Head of caudate nucleus (tissue), 42 donors: ENCODE data around the gene TTC33.

Experiments
- DNase-seq, 42 donors: peaks; one replicate each; pipeline versions ENCODE4 v3.0.0 to v3.0.0-alpha.2; 2020 to 2021; ENCODE audit warnings: mixed read lengths in 7 of 42
- intact Hi-C: fragments of 100-400 bp; cut with DNase I; formaldehyde crosslinking; loops from one replicate; pipeline ENCODE4 v1.15.0; 2022

Gene TTC33

DNA sequence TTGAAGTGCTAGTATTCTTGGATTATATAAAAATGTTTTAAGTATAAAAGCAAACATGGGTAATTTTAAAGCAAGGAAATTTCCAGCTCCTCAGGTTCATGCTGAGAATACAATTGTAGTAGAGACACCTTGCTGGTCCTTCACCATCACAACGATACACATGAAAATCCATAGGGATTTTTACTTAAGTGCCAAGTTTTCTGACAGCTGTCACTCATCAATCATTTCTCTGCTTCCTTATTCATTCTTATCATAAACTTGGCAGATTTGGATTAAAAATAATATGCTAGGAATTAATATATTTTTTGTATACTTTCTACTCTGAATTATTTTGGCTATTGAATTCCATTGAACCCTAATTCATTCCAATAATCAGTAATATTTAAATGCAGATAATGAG, 244.0 kb downstream of the TTC33 start:
- intact Hi-C loops = no loop called here
- DNase-seq = no peak

DNA sequence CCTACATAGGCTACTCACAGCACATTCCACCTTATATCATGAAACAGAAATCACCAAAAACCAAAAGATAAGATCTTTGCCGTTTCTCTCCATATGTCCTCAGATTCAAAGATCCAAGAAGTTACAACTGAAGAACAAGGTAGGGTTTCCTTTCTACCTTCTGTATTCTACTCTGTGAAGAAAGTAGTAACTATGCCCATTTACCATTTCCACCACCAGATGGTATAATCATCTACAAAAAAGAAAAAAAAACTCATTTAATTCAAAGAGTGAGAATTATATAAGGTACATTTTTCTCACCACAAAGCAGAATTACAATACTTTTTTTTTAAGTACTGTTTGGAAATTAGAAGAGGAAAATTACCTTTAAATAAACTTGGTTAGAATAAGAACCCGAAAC, 248.7 kb downstream of the TTC33 start:
- no peak for DNase-seq
- intact Hi-C loops = no loop called here

DNA sequence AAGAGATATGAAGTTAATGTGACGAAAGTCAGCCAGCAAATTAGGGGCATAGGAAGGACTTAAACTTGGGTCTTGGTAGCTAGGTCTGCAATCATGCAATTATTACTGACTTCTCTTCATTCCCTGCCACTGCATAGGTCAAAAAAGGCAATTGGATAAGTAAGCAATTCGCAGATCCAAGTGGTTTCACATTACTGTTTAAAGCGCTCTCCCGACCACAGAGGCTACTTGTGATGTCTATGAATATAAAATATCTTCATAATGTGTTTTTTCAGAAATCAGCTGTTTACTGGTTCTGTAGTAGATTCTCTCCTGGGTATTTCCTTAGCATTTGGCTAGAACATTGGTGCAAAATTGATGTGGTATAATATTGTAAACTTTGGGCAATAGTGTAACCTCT, 250.7 kb downstream of the TTC33 start:
- DNase-seq = no peak
- intact Hi-C loops = no loop called here

DNA sequence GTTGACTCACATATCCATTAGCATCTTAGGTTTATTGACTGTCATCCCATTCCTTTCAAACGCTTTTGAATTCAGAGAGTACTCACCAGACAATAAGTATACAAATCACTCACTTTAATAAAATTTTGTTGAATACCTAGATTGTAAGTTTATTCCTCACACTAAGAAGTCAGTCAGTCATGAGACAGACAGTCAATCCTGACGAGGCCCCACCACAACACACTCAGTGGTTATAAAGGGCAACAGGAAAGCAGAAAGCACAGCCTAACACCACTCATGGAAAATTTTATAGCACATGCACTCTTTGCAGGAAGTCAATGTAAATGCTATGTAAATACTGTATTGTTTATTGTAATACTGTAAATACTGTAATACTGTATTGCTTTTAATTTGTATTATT, 252.3 kb downstream of the TTC33 start:
- intact Hi-C loops = no loop called here

DNA sequence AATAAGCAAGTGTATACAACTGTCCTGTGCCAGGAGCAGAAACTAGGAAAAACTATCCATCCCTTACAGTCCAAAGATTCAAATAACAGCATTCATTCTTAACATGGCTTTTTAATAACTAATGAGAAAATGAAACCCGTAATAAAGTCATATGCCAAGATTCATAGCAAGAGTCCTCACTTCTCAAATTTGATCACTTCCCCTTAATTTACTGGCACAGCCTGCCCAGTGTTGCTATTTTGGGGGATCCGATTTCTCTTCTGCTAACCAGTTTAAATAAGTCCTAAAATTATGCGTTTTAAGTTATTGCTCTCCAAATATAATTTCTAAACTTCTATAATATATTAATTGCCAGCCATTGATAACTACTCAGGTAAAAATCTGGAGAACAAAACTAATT, 253.0 kb downstream of the TTC33 start:
- intact Hi-C loops = no loop called here
- no peak for DNase-seq

More for the DNA sequence above, 252.3 kb downstream of the TTC33 start:
- DNase-seq = peak in 2 of 42 donors; percentile 27 to 44

DNA sequence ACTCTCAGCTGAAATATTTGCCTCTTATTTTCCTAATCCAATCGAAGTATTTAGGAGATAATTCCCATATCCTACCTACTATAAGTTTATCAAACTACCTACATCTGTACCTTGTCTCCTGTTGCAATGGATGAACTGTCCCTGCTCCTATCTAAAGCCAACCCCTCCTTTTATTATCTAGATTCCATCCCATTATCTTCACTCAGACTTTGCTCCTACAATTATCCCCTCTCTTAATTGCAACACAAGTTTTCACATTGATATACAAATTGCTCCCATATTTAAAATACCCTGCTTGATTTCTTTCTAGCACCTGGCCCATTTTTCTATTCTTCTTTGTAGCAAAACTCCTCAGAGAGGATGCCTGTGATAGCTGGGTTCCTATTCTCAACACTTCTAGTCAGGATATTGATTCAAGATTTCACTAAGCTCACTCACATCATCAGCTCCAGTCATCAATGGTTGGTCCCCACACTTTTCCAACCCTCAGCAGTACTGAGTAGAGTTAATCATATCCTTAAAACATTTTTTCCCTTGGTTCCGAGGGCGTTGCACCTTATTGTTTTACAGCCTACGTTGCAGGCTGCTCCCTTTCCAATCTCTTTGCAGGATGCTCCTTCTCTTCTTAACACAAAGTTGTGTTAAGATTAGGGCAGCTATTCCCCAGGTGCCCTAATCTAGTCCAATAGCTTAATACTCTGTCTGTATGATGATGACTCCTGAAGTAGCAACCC, 253.9 kb downstream of the TTC33 start:
- no peak for DNase-seq
- intact Hi-C loops = no loop called here

DNA sequence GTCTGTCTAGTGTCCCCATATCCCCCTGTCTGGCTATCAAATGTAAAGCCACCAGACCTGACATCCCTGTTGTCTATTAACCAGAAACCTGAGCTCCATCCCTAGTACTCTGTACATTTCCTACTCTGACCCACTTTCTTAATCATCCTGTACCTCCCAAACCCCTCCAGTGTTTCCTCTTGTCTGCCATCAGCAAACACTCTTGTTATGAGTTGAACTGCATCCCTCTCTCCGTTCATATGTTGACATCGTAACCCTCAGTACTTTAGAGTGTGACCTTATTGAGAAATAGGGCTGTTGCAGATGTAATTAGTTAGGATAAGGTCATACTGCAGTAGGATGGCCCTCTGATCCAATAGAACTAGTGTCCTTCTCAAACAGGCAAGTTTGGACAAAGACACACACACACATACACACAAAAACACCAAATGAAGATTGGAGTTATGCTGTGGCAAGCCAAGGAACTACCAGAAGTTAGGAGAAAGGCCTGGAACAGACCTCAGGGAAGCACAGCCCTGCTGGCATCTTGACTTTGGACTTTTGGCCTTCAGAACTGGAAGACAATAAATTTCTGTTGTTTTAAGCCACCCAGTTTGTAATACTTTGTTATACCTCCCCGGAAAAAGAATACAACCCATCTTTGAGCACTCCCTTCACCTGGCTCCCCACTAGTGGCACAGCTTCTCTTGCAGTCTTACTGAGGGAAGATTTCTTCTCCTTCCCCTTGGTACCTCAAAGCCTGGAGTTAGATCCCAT, 256.1 kb downstream of the TTC33 start:
- no peak for DNase-seq
- intact Hi-C loops = no loop called here

DNA sequence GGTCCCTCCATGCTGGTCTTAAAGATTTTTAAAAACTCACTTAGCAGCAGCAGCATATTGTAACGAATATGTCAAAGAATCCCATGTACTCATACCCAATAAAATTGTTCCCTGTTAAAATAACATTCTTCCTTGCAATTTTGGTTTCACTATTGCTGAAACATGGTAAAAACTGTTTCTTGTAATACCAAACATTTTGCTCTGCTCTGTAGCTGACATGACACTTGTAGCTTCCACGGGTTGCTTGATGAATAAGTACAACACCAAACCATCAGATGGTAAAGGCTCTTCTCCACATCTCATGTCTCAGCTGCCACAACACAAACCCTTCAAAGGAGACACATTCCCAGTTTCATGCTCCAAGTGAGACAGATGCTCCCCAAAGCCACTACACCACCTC, 256.8 kb downstream of the TTC33 start:
- DNase-seq = no peak
- intact Hi-C loops = no loop called here

DNA sequence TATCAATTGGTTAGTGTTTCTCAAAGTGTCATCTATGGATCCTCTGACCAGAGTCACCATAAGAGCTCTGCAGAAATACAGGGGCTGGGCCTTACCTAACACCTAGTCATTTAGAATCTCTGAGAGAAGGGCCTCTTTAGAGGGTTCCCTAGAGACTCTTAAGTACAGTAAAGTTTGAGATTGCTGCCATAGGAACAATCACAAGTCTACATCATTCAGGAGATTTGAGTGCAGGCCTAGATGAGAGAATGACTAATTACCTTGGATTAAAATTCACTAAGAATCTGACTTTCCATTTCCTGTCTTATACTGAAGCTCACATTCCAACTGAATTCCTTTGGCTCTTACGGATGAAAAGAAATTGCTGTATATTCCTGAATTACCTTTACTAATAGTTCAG, 258.2 kb downstream of the TTC33 start:
- intact Hi-C loops = no loop called here
- DNase-seq = no peak

DNA sequence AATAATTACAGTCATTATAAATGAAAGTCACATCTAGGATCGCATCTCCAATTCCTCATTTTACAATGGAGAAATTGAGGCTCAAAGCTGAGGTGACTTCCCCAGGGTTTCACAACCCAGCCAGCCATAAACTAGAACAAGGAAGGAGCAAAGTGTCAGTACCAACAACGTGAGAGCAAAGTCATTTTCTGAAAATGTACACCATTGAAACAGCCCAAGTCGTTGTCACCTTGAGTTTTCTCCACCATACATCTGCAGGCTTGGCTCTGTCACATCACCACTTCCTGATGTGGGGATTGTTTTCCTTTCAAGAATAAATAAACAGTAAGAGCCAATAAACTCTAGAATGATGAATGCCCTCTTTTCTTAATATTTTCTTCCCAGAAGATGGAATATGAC, 260.5 kb downstream of the TTC33 start:
- no peak for DNase-seq
- intact Hi-C loops = no loop called here

DNA sequence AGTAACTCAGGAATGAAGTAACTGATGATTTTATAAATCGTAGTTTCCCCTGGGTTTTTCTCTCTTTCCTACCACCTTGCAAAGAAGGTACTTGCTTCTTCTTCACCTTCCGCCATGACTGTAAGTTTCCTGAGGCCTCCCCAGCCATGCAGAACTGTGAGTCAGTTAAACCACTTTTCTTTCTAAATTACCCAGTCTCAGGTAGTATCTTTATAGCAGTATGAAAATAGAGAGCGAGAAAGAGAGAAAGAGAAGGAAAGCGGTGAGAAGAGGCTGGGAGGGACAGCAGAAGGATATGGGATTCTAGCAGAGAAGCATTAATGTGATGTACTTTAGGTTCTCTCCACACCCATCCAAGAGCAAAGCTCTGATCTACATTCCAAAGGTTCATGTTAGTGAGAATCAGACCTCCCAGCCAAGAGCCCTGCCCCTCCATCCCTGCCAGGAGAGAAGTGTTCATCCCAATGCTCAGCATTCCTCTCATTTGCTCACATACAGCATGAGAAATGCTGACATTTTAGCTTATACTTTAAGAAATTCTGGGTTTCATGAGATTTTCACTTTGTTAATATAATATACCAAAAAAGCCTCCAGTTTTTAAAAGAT, 261.0 kb downstream of the TTC33 start:
- no peak for DNase-seq
- intact Hi-C loops = no loop called here

DNA sequence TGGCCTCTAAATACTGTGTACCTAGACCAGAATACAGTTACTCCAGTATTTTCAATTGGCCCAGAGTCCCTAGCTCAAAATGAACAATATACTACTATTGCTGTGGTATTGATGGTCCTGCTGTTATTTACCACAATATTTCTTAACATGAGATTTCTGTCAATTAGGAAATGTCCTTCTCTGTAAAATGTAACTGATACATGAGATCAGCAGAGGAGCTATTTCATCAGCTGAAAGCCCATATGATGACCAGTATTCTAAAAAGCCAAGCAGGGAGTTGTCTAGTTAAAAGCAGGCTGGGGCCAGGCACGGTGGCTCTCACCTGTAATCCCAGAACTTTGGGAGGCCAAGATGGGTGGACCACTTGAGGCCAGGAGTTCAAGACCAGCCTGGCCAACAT, 263.7 kb downstream of the TTC33 start:
- intact Hi-C loops = no loop called here
- DNase-seq = no peak

DNA sequence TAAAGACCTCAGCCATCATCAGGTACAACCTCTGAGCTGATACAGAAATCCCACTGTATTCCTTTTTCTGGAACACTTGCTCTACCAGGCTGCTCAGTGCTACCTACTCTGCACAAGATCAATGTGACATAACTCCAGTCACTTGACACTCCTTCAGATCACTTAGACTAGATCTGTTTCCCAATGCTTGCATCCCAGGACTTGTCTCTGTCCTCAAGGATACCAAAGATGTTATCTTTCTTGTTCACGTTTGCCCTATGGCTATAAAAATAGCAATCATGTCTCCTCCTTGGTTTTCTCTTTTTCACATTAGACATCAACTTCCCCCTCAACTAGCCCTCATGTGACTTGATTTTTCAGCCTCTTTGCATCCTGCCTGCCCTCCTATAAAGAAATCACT, 264.1 kb downstream of the TTC33 start:
- DNase-seq = no peak
- intact Hi-C loops = no loop called here

DNA sequence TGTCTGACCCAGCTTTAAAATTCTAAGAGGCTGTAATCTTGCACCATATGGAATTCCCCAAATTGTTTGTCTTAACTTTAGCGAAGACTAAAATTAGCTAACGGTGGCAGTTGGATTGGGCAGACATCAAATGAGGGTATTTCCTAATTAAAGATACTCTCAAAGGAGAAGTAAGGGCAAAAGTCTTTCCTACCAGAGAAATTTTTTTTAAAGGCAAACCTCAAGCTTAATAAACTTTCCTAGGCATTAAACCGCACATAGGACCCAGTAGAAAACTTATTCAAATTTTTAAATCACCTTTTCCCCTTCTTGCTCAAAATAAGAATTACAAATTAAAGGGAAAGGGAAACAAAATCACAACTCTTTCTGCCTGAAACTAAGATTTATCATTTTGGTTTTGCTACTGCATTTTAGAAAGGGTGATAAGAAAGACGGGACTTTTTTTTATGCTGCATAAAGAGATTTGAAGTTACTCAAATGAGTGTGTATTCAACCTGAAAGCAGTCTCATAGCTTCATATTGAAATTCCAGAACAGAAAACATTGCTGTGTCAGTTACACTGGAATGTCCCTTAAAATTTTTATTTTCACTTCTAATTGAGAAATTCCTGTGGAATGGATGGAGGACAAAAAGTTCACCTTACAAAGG, 265.2 kb downstream of the TTC33 start:
- intact Hi-C loops = no loop called here
- DNase-seq = no peak

DNA sequence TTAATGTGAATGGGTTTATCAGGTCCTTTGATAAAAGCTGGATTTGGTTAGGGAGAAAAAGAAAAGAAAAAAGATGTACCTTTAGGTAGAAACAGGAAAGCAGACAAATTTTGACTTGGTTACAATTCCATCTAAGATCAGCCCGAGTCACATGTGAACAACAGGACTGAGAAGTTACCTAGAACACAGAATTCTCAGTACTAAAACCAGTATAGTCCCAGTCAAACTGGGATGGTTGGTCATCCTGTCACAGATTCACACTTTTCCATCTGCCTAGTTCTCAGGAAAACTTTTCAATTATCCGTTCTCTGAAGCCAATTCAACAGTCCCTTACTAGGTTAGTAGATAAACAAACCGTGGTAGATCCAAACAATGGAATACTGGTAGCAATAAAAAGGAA, 266.3 kb downstream of the TTC33 start:
- intact Hi-C loops = no loop called here
- no peak for DNase-seq

DNA sequence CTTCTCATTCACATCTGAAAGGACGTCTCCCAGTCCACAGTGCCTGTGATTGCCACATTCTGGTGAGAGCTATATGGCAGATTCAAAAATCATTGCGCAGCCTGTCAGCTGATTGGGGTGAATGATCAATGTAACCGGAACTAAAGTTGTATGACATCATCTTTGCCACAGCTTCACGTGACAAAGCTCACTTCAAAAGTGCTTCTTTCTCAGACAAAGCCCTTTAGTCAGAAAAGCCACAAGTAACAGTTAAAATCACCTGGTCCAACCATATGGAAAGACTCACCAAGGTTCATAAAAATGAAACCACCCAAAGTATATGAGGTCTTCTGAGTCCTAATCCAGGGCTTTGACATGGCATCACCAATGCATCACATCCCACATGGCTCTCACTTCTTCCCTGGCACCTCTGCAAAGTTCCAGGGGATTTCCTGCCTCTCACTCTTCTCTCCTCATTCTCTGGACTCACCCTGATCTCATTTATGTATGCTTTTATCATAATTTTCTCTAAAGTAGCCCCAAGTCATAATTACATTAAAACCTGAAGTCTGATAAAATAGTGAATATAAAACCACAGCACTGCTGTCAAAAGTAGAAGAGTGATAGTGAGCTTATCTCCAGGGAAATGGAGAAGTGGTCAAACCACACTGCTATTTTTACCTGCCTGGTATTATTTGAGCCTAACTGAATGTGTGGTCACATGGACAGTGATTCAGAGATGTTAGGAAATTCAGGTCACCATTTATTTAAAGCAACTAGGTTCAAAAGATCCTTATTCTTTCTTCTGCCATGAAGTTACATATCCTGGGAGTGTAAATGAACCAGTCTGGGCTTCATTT, 269.1 kb downstream of the TTC33 start:
- peak in 5 of 42 donors; percentile 4 to 47 (median 19) for DNase-seq
- intact Hi-C loops = no loop called here

DNA sequence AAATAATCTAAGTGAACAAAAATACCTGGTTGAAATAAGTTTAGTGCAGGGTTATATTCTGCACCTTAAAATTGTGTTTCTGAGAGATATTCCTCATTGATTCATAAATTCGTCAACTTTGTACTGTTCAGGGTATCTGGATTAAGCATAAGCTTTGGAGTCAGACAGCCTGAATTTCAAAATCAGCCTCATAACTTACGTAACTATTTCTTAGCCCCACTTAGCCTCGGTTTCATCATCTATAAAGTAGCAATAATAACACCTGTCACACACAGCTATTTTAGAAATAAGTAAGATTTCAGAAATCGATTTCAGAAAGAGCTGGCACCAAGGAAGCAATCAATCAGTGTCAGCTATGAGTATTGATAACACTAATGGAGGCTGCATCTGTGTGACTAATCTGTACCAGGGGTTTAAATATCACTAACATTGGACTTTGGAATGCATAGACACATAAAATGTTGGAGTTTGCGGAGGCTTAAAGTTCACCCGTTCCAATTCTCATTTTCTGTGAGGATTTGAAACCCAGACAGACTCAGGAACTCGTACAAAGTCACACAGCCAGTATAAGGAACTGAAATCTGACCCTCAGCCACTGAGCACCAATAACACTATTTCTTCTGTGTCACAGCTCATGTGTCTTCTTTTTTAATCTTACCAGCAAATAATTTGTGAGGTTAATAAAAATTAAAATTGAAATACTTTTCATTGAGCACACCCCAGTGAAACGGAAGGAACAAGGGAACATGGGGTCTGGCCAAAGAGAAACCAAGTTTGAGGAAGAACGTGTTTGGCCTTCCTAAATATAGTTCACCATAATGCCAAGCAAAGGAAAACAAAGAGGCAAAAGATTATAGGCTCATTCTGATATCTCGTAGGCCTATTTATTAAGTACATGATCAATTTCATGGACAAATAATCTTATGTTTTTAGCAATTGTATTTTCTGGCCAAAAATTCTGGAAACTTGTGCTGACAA, 270.5 kb downstream of the TTC33 start:
- no peak for DNase-seq
- intact Hi-C loops = no loop called here

DNA sequence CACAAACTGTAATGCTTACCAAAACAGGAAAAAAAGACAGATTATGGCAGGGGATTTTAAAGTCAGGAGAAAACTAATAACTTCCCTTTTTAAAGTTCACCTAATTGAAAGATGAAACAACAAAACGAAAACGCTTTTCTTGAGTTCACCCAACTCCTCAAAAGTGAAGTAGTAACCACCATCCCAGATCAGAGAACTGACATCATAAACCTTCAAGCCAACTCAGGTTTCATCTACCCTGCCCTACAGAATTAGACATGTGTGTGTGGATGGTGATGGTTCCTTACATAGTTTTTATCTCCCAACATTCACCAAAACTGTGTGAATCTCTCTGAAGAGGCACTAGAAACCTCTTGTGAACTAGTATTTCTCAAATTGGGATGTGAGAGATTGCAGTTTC, 271.3 kb downstream of the TTC33 start:
- intact Hi-C loops = no loop called here
- DNase-seq = no peak
